ENCODE data around the gene ASB12. TPM values are rescaled to one million over a fixed set of nuclear protein-coding genes. Genes with fewer than 3 reads are reported as not detected.
A peak's percentile ranks its signal among the peaks of the same experiment; 100 is the strongest.
"Not testable (repeated sequence)": the region's sequence is repeated elsewhere in the genome, so short reads cannot be mapped to it uniquely, and the experiment has no call there.

ASB12 gene
- total RNA-seq, result 0.32 TPM
- long read RNA-seq, result 0 reads

GRCh38 chrX:64230123-64230970 lies at the start of gene ASB12:
Gene ASB12, minus strand, starts transcription at chrX:64230607. Its CDS starts 4,957 bp downstream, at chrX:64225650.
- DNase-seq, result no peak
- intact Hi-C loops (cut with DNase I), result no loop called here

GRCh38 chrX:64265265-64265664 lies 34.9 kb upstream of the ASB12 start:
- ATAC-seq, result no peak
- no peak for DNase-seq
- intact Hi-C loops (cut with DNase I), result no loop called here
- Histone ChIP-seq H3K4me3 (no peak overlapping the region), H3K27me3 (no peaks in the 10 kb centered on the region), H3K36me3 (no peaks in the 10 kb centered on the region), H3K9me3 (no peaks in the 10 kb centered on the region), H3K27ac (no peak overlapping the region), H3K4me1 (no peaks in the 10 kb centered on the region)
- no peak for TF ChIP-seq CTCF (IDR thresholded peaks at IDR 0.05)

More at GRCh38 chrX:64230123-64230970, at the start of gene ASB12:
- Histone ChIP-seq H3K4me1 (no peaks in the 10 kb centered on the region), H3K36me3 (no peaks in the 10 kb centered on the region), H3K27me3 (no peaks in the 10 kb centered on the region), H3K4me3 (no peak within 1 kb of the TSS), H3K9me3 (no peaks in the 10 kb centered on the region), H3K27ac (no peak within 1 kb of the TSS)
- no peak for TF ChIP-seq CTCF (IDR thresholded peaks at IDR 0.05)
- ATAC-seq, result no peak

- H3K27me3 ChIP-seq, result no peaks in the 10 kb centered on the region
- H3K4me3 ChIP-seq, result no peak overlapping the region
- no peaks in the 10 kb centered on the region for H3K4me1 ChIP-seq
- H3K9me3 ChIP-seq, result no peaks in the 10 kb centered on the region
- no peaks in the 10 kb centered on the region for H3K36me3 ChIP-seq
- no peak for TF ChIP-seq CTCF (IDR thresholded peaks at IDR 0.05)
- H3K27ac ChIP-seq, result no peak overlapping the region
- DNase-seq (no peak), ATAC-seq (no peak)
- intact Hi-C loops (cut with DNase I), result no loop called here
Observed at GRCh38 chrX:64229154-64229553, 1.3 kb downstream of the ASB12 start.

- TF ChIP-seq CTCF (IDR thresholded peaks at IDR 0.05), result no peak
- H3K4me3 ChIP-seq, result no peak overlapping the region
- ATAC-seq (no peak), DNase-seq (no peak)
- H3K36me3 ChIP-seq, result no peaks in the 10 kb centered on the region
- H3K27me3 ChIP-seq, result no peaks in the 10 kb centered on the region
- H3K4me1 ChIP-seq, result no peaks in the 10 kb centered on the region
- intact Hi-C loops (cut with DNase I), result no loop called here
- H3K27ac ChIP-seq, result no peak overlapping the region
- no peaks in the 10 kb centered on the region for H3K9me3 ChIP-seq
Observed at GRCh38 chrX:64218023-64218422, 12.4 kb downstream of the ASB12 start.

GRCh38 chrX:64213989-64214388 lies 16.4 kb downstream of the ASB12 start:
- H3K4me1 ChIP-seq; intact Hi-C loops (cut with DNase I); H3K27ac ChIP-seq; H3K4me3 ChIP-seq; H3K9me3 ChIP-seq; DNase-seq; ATAC-seq; H3K27me3 ChIP-seq; H3K36me3 ChIP-seq: not testable (repeated sequence)

GRCh38 chrX:64206556-64207162 lies 23.7 kb downstream of the ASB12 start:
- H3K36me3 ChIP-seq, result no peaks in the 10 kb centered on the region
- intact Hi-C loops (cut with DNase I), result no loop called here
- H3K27ac ChIP-seq, result peak overlapping the region; percentile 93
- DNase-seq (peak; percentile 63), ATAC-seq (no peak)
- H3K27me3 ChIP-seq, result no peaks in the 10 kb centered on the region
- no peaks in the 10 kb centered on the region for H3K9me3 ChIP-seq
- H3K4me1 ChIP-seq, result no peaks in the 10 kb centered on the region
- peak overlapping the region; percentile 68 for H3K4me3 ChIP-seq
- TF ChIP-seq CTCF (IDR thresholded peaks at IDR 0.05), result no peak

Measured in upper lobe of right lung (tissue), 1 donor.